HL-60 (cell line): ENCODE data around the gene POLE.

Source experiments
- DNase-seq, 2 experiments: peaks; one replicate each; pipeline ENCODE4 v3.0.0-alpha.2; 2010 to 2020; ENCODE audit warnings: low read depth in 1 of 2, low spot score in 1 of 2
- H3K27ac ChIP-seq: fragments of 250-450 bp; sonication (Bioruptor Pico); replicated peaks from 2 replicates; pipeline ENCODE4 v1.5.1; 2020; ENCODE audit warnings: mild to moderate bottlenecking, moderate library complexity
- H3K27me3 ChIP-seq: fragments of 250-450 bp; sonication (Bioruptor Pico); 2 replicates; pipeline ENCODE4 v1.5.1; 2021; ENCODE audit warnings: mild to moderate bottlenecking, moderate library complexity; ENCODE audit not compliant: insufficient read depth, poor library complexity, severe bottlenecking
- H3K4me3 ChIP-seq: replicated peaks from 2 replicates; pipeline ENCODE4 v1.5.1; 2011; ENCODE audit warnings: mild to moderate bottlenecking, control low read depth, low read length; ENCODE audit not compliant: insufficient read depth
- CTCF ChIP-seq: IDR thresholded peaks from one replicate; pipeline ENCODE4 v1.5.1; 2011; ENCODE audit warnings: low read length, control low read depth, inconsistent platforms; ENCODE audit not compliant: insufficient read depth
- GABPA ChIP-seq: IDR thresholded peaks from 2 replicates; pipeline ENCODE4 v1.6.1; 2012; ENCODE audit warnings: low read depth
- POLR2AphosphoS5 ChIP-seq: IDR thresholded peaks from 2 replicates; pipeline ENCODE4 v1.6.1; 2012; ENCODE audit warnings: low read depth
- REST ChIP-seq: IDR thresholded peaks from 2 replicates; pipeline ENCODE4 v1.6.1; 2012; ENCODE audit warnings: low read depth; ENCODE audit not compliant: insufficient replicate concordance
- SPI1 ChIP-seq: IDR thresholded peaks from 2 replicates; pipeline ENCODE4 v1.6.1; 2012; ENCODE audit warnings: low read depth, mild to moderate bottlenecking, borderline replicate concordance

POLE gene

DNA sequence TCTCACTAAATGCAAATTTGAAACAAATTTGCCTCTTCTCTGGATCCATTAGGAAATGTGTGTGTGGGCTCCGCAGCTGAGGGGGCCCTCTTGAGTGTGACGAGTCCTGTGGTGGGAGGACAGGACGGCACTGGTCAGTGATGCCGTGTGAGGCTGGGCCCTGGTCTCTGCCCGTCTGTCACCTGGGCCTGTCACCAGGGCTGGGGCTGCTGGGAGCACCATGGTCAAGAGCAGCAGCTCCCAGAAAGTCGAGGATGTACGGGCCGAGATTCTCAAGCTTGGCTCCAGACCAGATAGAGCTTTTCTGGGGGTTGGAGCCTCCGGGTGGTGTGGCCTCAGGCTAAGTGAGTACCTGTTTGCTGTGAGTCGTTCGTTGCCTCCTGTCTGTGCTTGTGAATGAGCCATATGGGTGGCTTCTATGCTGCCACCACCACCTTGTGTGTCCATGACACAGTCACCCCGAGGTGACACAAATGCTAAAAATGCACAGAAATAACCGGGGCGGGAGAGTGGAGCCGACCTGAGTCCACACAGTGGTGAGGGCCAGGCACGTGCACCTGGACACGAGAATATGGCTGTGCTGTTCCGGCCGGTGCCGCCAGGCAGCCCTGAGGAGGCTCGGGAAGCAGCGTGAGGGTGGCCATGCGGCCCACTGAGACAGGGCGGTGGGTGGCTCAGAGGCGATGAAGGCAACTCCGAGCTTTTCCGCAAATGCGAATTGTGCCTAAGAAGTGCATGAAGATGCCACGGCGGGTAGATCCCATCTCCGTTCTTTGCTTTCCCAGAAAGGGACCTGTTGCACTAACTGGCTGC lies 32.2 kb upstream of the POLE start:
- no peak overlapping the region for H3K27ac ChIP-seq
- DNase-seq: no peak
- TF ChIP-seq SPI1: no peak
- TF ChIP-seq REST: no peak
- no peak for TF ChIP-seq CTCF
- no peak for TF ChIP-seq GABPA
- TF ChIP-seq POLR2AphosphoS5: no peak; the same call in 1 of the 2 replicates
- no peaks in the 10 kb centered on the region for H3K27me3 ChIP-seq
- no peak overlapping the region for H3K4me3 ChIP-seq

- Histone ChIP-seq H3K27me3 (no peaks in the 10 kb centered on the region), H3K27ac (no peak overlapping the region), H3K4me3 (no peak overlapping the region)
- DNase-seq: no peak
- TF ChIP-seq CTCF (no peak), GABPA (no peak), POLR2AphosphoS5 (no peak), REST (no peak), SPI1 (no peak)
Measured at GRCh38 chr12:132718644-132719043, 31.5 kb upstream of the POLE start.

GRCh38 chr12:132717531-132718387 lies 30.6 kb upstream of the POLE start:
- no peak for TF ChIP-seq CTCF
- peak; percentile 30; the same call in 1 of the 2 replicates for TF ChIP-seq GABPA
- TF ChIP-seq SPI1: peak; percentile 50; the same call in 1 of the 2 replicates
- peak; percentile 45; the same call in 1 of the 2 replicates for TF ChIP-seq POLR2AphosphoS5
- TF ChIP-seq REST: no peak
- H3K4me3 ChIP-seq: no peak overlapping the region
- no peaks in the 10 kb centered on the region for H3K27me3 ChIP-seq
- DNase-seq: peak in 1 of 2 experiments; percentile 80
- peak overlapping the region; percentile 61 for H3K27ac ChIP-seq
